Measurements from ENCODE around the gene PLXNA2.

Gene PLXNA2

DNA sequence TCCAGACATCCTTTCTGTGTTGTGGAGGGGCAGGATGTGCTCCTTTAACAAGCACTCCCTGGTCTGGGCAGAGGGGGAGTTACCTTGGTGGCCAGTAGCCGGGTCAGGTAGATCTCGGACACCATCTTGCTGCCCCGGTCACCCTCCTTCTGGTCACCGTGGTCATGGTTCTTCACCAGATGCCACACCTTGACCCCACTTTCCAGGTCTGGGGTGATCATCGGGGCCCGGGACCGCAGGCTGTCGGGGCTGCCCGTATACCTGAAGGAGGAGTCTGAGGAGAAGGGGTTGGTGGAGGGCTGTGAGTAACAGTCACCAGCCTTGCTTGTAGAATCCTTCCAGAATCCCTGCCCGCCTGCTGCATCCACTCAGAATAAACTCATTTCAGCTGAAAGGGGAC, 210.9 kb downstream of the PLXNA2 start (continued):
- TF ChIP-seq, protein P1, sequence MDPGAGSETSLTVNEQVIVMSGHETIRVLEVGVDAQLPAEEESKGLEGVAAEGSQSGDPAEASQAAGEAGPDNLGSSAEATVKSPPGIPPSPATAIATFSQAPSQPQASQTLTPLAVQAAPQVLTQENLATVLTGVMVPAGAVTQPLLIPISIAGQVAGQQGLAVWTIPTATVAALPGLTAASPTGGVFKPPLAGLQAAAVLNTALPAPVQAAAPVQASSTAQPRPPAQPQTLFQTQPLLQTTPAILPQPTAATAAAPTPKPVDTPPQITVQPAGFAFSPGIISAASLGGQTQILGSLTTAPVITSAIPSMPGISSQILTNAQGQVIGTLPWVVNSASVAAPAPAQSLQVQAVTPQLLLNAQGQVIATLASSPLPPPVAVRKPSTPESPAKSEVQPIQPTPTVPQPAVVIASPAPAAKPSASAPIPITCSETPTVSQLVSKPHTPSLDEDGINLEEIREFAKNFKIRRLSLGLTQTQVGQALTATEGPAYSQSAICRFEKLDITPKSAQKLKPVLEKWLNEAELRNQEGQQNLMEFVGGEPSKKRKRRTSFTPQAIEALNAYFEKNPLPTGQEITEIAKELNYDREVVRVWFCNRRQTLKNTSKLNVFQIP (CRISPR knock-in tag; IDR thresholded peaks at IDR 0.05; ENCODE audit: borderline replicate concordance, low read depth): no peak
- TF ChIP-seq OSR1 (CRISPR knock-in tag; IDR thresholded peaks at IDR 0.05) (no peak), ESRRG (CRISPR knock-in tag; IDR thresholded peaks at IDR 0.05) (no peak), ZNF70 (CRISPR knock-in tag; IDR thresholded peaks at IDR 0.05) (no peak), PPARA (CRISPR knock-in tag; IDR thresholded peaks at IDR 0.05; ENCODE audit: borderline replicate concordance) (no peak), TCF4 (CRISPR knock-in tag; IDR thresholded peaks at IDR 0.05; ENCODE audit: borderline replicate concordance) (no peak), ZFP3 (CRISPR knock-in tag; IDR thresholded peaks at IDR 0.05) (no peak), RARB (CRISPR knock-in tag; IDR thresholded peaks at IDR 0.05) (no peak)

- TF ChIP-seq, protein P1 (CRISPR knock-in tag; IDR thresholded peaks at IDR 0.05; ENCODE audit: borderline replicate concordance, low read depth): no peak
- TF ChIP-seq ARNTL (CRISPR knock-in tag; IDR thresholded peaks at IDR 0.05; ENCODE audit: borderline replicate concordance, low read depth): no peak
- TF ChIP-seq ZNF8 (CRISPR knock-in tag; IDR thresholded peaks at IDR 0.05): no peak
- no peak for TF ChIP-seq RARB (CRISPR knock-in tag; IDR thresholded peaks at IDR 0.05)
- TF ChIP-seq PPARA (CRISPR knock-in tag; IDR thresholded peaks at IDR 0.05; ENCODE audit: borderline replicate concordance): no peak
- no peak for ATAC-seq
Observed at GRCh38 chr1:208031932-208032320, 212.3 kb downstream of the PLXNA2 start.

GRCh38 chr1:208031316-208031931, 212.8 kb downstream of the PLXNA2 start:
- TF ChIP-seq CSRNP3 (CRISPR knock-in tag; IDR thresholded peaks at IDR 0.05) (no peak), ISL1 (CRISPR knock-in tag; IDR thresholded peaks at IDR 0.05) (no peak), CSDC2 (CRISPR knock-in tag; IDR thresholded peaks at IDR 0.05) (no peak), SNAI2 (CRISPR knock-in tag; IDR thresholded peaks at IDR 0.05) (no peak), ZFP30 (CRISPR knock-in tag; IDR thresholded peaks at IDR 0.05) (no peak), CREB5 (CRISPR knock-in tag; IDR thresholded peaks at IDR 0.05; ENCODE audit: low read depth) (no peak), RARB (CRISPR knock-in tag; IDR thresholded peaks at IDR 0.05) (no peak)
- no peak for ATAC-seq

GRCh38 chr1:208030288-208031091, 213.7 kb downstream of the PLXNA2 start:
- TF ChIP-seq TSHZ2 (CRISPR knock-in tag; IDR thresholded peaks at IDR 0.05) (no peak), CSRNP3 (CRISPR knock-in tag; IDR thresholded peaks at IDR 0.05) (no peak), RARB (CRISPR knock-in tag; IDR thresholded peaks at IDR 0.05) (no peak), ZFP30 (CRISPR knock-in tag; IDR thresholded peaks at IDR 0.05) (no peak), ARNTL (CRISPR knock-in tag; IDR thresholded peaks at IDR 0.05; ENCODE audit: borderline replicate concordance, low read depth) (no peak), ZNF8 (CRISPR knock-in tag; IDR thresholded peaks at IDR 0.05) (no peak), PPARA (CRISPR knock-in tag; IDR thresholded peaks at IDR 0.05; ENCODE audit: borderline replicate concordance) (no peak), OSR1 (CRISPR knock-in tag; IDR thresholded peaks at IDR 0.05) (no peak), TOX (CRISPR knock-in tag; IDR thresholded peaks at IDR 0.05; ENCODE audit: borderline replicate concordance) (no peak), ESRRG (CRISPR knock-in tag; IDR thresholded peaks at IDR 0.05) (no peak), SNAI2 (CRISPR knock-in tag; IDR thresholded peaks at IDR 0.05) (no peak), BACH2 (CRISPR knock-in tag; IDR thresholded peaks at IDR 0.05; ENCODE audit: borderline replicate concordance) (no peak), ZFP3 (CRISPR knock-in tag; IDR thresholded peaks at IDR 0.05) (no peak), ZNF565 (CRISPR knock-in tag; conservative IDR thresholded peaks at IDR 0.05; ENCODE audit: low read depth) (no peak), ZC3H10 (CRISPR knock-in tag; IDR thresholded peaks at IDR 0.05) (no peak)
- peak; percentile 2 for ATAC-seq
